HepG2 (cell line): ENCODE results near the gene PIF1. TPM values are rescaled to one million over a fixed set of nuclear protein-coding genes. Genes with fewer than 3 reads are reported as not detected.

ENCODE experiments used
- HDAC1 ChIP-seq: sonication (generic); formaldehyde crosslinking; IDR thresholded peaks from 2 replicates; pipeline ENCODE4 v1.5.1; 2020; ENCODE audit warnings: mild to moderate bottlenecking, missing genetic modification reagents
- MED8 ChIP-seq: sonication (generic); formaldehyde crosslinking; IDR thresholded peaks from 2 replicates; pipeline ENCODE4 v1.8.1; 2023; ENCODE audit warnings: mild to moderate bottlenecking, missing genetic modification reagents; ENCODE audit not compliant: insufficient replicate concordance
- ZBTB20 ChIP-seq: sonication (generic); formaldehyde crosslinking; IDR thresholded peaks from 2 replicates; pipeline ENCODE4 v1.8.1; 2023; ENCODE audit warnings: missing genetic modification reagents, low read depth, mild to moderate bottlenecking, borderline replicate concordance
- ZNF30 ChIP-seq: sonication (generic); formaldehyde crosslinking; IDR thresholded peaks from 2 replicates; pipeline ENCODE4 v1.5.0; 2020; ENCODE audit warnings: mild to moderate bottlenecking, missing genetic modification reagents
- ZNF788 ChIP-seq: sonication (generic); formaldehyde crosslinking; IDR thresholded peaks from 2 replicates; pipeline ENCODE4 v1.5.0; 2020; ENCODE audit warnings: mild to moderate bottlenecking, missing genetic modification reagents, borderline replicate concordance
- ZZZ3 ChIP-seq: sonication (generic); formaldehyde crosslinking; IDR thresholded peaks from 2 replicates; pipeline ENCODE4 v1.4.0; 2020; ENCODE audit warnings: missing genetic modification reagents, mild to moderate bottlenecking, borderline replicate concordance
- polyA plus RNA-seq, 8 experiments: library from polyadenylated mRNA; depleted of rRNA in 3 of 8; stranded (reverse) in 7 of 8; unstranded in 1 of 8; fragments of >200 nt; fragmentation: Illumina TruSeq in 4 of 8; extraction: Trizol in 4 of 8; gene quantifications; 2 replicates each; pipeline versions ENCODE4 v1.2.1 to v1.2.3, GENCODE V29; 2011 to 2016; ENCODE audit warnings: low read depth in 4 of 8, missing spikeins in 1 of 8, mixed read lengths in 1 of 8; ENCODE audit not compliant: insufficient read depth in 1 of 8
- total RNA-seq, 5 experiments: library from RNA; depleted of rRNA; stranded (reverse); fragments of >200 nt; fragmentation: Illumina TruSeq; extraction: Trizol; gene quantifications; 2 replicates each; pipeline ENCODE4 v1.2.3, GENCODE V29; 2016; ENCODE audit warnings: low read depth in 1 of 5
- TF ChIP-seq, protein P1 (sequence below): IDR thresholded peaks from 2 replicates; pipeline ENCODE4 v1.6.1; 2016; ENCODE audit warnings: low read depth, control low read depth
- TF ChIP-seq, protein P2 (sequence below): sonication (generic); formaldehyde crosslinking; IDR thresholded peaks from 2 replicates; pipeline ENCODE4 v1.4.0; 2020; ENCODE audit warnings: missing genetic modification reagents
- TF ChIP-seq, protein P3 (sequence below): sonication (generic); formaldehyde crosslinking; IDR thresholded peaks from 2 replicates; pipeline ENCODE4 v1.5.1; 2020; ENCODE audit warnings: missing genetic modification reagents, mild to moderate bottlenecking, borderline replicate concordance
- TF ChIP-seq, protein P4 (sequence below): sonication (generic); formaldehyde crosslinking; IDR thresholded peaks from 2 replicates; pipeline ENCODE4 v1.8.1; 2023; ENCODE audit warnings: missing genetic modification reagents, mild to moderate bottlenecking, borderline replicate concordance
- TF ChIP-seq, protein P5 (sequence below): sonication (generic); formaldehyde crosslinking; conservative IDR thresholded peaks from 2 replicates; pipeline ENCODE4 v1.8.0; 2022; ENCODE audit warnings: low read depth, missing genetic modification reagents
- TF ChIP-seq, protein P6 (sequence below): sonication (generic); formaldehyde crosslinking; IDR thresholded peaks from 2 replicates; pipeline ENCODE4 v1.4.0; 2020; ENCODE audit warnings: missing genetic modification reagents
- TF ChIP-seq, protein P7 (sequence below): sonication (generic); formaldehyde crosslinking; IDR thresholded peaks from 2 replicates; pipeline ENCODE4 v1.8.0; 2022; ENCODE audit warnings: missing genetic modification reagents, low read depth, mild to moderate bottlenecking, borderline replicate concordance

Gene PIF1
- total and polyA plus RNA-seq, 2 of the 13 experiments (the other 11 are each of a cell fraction or from before 2014, with no cell fraction given): 18.5 to 19.7 TPM

DNA sequence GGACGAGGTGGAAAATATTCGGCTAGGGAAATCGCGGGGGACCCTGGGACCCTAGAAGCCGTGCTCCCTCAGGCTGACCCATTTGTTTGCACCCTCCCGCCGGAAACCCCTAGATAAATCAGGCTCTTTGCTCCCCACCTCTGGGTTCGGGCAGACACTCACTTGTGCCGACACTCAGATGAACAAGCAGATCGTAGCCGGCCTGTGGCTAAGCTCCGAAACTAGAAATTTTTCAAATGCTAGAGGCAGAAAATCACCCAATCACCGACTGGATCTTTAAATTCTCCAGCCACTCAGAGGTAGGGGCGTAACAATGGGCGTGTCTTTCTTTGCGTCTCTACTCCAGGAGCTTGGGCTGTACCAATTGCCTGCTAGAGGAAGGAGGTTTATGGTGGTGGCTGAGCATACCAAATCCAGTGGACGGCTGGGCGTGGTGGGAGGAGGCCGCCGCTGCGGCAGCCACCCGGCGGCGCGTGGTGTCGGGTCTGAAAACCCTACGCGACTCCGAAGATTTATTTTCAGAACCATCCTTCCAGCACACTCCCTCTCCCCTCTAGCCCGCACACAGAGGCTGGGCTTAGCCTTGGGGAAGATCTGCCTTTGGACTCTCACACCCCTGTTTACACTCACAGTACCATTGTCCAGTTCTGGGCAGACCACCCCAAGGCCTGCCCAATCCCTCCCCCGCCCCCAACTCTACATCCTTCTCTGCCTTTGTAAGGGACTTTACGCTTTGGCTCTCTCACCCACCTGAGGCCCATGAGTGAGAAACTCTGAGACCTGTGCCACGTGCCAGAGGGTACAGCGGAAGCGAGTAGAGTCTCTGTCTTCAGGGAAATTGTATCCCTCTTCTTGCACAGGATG lies at the start of gene PIF1 (continued):
- TF ChIP-seq, protein P1, sequence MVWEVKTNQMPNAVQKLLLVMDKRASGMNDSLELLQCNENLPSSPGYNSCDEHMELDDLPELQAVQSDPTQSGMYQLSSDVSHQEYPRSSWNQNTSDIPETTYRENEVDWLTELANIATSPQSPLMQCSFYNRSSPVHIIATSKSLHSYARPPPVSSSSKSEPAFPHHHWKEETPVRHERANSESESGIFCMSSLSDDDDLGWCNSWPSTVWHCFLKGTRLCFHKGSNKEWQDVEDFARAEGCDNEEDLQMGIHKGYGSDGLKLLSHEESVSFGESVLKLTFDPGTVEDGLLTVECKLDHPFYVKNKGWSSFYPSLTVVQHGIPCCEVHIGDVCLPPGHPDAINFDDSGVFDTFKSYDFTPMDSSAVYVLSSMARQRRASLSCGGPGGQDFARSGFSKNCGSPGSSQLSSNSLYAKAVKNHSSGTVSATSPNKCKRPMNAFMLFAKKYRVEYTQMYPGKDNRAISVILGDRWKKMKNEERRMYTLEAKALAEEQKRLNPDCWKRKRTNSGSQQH (CRISPR knock-in tag): peak; percentile 68; the same call in 1 of the 2 replicates
- TF ChIP-seq ZNF30 (CRISPR knock-in tag) (0 out of 2 replicates have a peak, but pooled peaks have one; percentile 27), MED8 (CRISPR knock-in tag) (no peak), ZNF788 (CRISPR knock-in tag) (no peak), HDAC1 (CRISPR knock-in tag) (peak; percentile 89), ZZZ3 (CRISPR knock-in tag) (no peak; the same call in 1 of the 2 replicates), ZBTB20 (CRISPR knock-in tag) (0 out of 2 replicates have a peak, but pooled peaks have one; percentile 60)
- TF ChIP-seq, protein P2, sequence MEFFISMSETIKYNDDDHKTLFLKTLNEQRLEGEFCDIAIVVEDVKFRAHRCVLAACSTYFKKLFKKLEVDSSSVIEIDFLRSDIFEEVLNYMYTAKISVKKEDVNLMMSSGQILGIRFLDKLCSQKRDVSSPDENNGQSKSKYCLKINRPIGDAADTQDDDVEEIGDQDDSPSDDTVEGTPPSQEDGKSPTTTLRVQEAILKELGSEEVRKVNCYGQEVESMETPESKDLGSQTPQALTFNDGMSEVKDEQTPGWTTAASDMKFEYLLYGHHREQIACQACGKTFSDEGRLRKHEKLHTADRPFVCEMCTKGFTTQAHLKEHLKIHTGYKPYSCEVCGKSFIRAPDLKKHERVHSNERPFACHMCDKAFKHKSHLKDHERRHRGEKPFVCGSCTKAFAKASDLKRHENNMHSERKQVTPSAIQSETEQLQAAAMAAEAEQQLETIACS: no peak
- TF ChIP-seq, protein P3, sequence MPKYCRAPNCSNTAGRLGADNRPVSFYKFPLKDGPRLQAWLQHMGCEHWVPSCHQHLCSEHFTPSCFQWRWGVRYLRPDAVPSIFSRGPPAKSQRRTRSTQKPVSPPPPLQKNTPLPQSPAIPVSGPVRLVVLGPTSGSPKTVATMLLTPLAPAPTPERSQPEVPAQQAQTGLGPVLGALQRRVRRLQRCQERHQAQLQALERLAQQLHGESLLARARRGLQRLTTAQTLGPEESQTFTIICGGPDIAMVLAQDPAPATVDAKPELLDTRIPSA: no peak
- TF ChIP-seq, protein P4, sequence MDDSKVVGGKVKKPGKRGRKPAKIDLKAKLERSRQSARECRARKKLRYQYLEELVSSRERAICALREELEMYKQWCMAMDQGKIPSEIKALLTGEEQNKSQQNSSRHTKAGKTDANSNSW: no peak
- TF ChIP-seq, protein P5, sequence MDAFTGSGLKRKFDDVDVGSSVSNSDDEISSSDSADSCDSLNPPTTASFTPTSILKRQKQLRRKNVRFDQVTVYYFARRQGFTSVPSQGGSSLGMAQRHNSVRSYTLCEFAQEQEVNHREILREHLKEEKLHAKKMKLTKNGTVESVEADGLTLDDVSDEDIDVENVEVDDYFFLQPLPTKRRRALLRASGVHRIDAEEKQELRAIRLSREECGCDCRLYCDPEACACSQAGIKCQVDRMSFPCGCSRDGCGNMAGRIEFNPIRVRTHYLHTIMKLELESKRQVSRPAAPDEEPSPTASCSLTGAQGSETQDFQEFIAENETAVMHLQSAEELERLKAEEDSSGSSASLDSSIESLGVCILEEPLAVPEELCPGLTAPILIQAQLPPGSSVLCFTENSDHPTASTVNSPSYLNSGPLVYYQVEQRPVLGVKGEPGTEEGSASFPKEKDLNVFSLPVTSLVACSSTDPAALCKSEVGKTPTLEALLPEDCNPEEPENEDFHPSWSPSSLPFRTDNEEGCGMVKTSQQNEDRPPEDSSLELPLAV: no peak
- TF ChIP-seq, protein P6, sequence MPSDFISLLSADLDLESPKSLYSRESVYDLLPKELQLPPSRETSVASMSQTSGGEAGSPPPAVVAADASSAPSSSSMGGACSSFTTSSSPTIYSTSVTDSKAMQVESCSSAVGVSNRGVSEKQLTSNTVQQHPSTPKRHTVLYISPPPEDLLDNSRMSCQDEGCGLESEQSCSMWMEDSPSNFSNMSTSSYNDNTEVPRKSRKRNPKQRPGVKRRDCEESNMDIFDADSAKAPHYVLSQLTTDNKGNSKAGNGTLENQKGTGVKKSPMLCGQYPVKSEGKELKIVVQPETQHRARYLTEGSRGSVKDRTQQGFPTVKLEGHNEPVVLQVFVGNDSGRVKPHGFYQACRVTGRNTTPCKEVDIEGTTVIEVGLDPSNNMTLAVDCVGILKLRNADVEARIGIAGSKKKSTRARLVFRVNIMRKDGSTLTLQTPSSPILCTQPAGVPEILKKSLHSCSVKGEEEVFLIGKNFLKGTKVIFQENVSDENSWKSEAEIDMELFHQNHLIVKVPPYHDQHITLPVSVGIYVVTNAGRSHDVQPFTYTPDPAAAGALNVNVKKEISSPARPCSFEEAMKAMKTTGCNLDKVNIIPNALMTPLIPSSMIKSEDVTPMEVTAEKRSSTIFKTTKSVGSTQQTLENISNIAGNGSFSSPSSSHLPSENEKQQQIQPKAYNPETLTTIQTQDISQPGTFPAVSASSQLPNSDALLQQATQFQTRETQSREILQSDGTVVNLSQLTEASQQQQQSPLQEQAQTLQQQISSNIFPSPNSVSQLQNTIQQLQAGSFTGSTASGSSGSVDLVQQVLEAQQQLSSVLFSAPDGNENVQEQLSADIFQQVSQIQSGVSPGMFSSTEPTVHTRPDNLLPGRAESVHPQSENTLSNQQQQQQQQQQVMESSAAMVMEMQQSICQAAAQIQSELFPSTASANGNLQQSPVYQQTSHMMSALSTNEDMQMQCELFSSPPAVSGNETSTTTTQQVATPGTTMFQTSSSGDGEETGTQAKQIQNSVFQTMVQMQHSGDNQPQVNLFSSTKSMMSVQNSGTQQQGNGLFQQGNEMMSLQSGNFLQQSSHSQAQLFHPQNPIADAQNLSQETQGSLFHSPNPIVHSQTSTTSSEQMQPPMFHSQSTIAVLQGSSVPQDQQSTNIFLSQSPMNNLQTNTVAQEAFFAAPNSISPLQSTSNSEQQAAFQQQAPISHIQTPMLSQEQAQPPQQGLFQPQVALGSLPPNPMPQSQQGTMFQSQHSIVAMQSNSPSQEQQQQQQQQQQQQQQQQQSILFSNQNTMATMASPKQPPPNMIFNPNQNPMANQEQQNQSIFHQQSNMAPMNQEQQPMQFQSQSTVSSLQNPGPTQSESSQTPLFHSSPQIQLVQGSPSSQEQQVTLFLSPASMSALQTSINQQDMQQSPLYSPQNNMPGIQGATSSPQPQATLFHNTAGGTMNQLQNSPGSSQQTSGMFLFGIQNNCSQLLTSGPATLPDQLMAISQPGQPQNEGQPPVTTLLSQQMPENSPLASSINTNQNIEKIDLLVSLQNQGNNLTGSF (CRISPR knock-in tag): no peak
- TF ChIP-seq, protein P7, sequence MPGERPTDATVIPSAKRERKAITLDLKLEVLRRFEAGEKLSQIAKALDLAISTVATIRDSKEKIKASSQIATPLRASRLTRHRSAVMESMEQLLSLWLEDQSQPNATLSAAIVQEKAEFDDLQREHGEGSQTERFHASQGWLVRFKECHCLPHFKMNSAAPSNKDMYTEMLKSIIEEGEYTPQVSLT (CRISPR knock-in tag): no peak
- TF ChIP-seq, all 625 proteins: peak for 226
